Duodenal mucosa (tissue), 2 donors: ENCODE measurements around the gene ARL13A.
"Not testable (repeated sequence)": the region's sequence is repeated elsewhere in the genome, so short reads cannot be mapped to it uniquely, and the experiment has no call there.

Experiments
- H3K27ac ChIP-seq: one replicate; pipeline ENCODE4 v1.7.0; 2013; ENCODE audit warnings: low read depth, low read length
- H3K27me3 ChIP-seq, 2 donors: one replicate each; pipeline ENCODE4 v1.7.0; 2013; ENCODE audit warnings: low read length in 2 of 2, control low read depth in 1 of 2; ENCODE audit not compliant: insufficient read depth in 2 of 2, control insufficient read depth in 1 of 2
- H3K36me3 ChIP-seq, 2 donors: one replicate each; pipeline ENCODE4 v1.7.0; 2013; ENCODE audit warnings: low read length in 2 of 2, control low read depth in 1 of 2; ENCODE audit not compliant: insufficient read depth in 2 of 2, control insufficient read depth in 1 of 2
- H3K4me1 ChIP-seq, 2 donors: one replicate each; pipeline ENCODE4 v1.7.0; 2013; ENCODE audit warnings: low read length in 2 of 2, control low read depth in 1 of 2; ENCODE audit not compliant: insufficient read depth in 2 of 2, control insufficient read depth in 1 of 2
- H3K4me3 ChIP-seq, 2 donors: one replicate each; pipeline ENCODE4 v1.7.0; 2013; ENCODE audit warnings: low read length in 2 of 2, low read depth in 1 of 2
- H3K9ac ChIP-seq, 2 donors: one replicate each; pipeline ENCODE4 v1.7.0; 2013; ENCODE audit warnings: low read length in 2 of 2, low read depth in 1 of 2
- H3K9me3 ChIP-seq, 2 donors: one replicate each; pipeline ENCODE4 v1.7.0; 2013; ENCODE audit warnings: low read length in 2 of 2, control low read depth in 1 of 2; ENCODE audit not compliant: control insufficient read depth in 1 of 2

ARL13A gene

DNA sequence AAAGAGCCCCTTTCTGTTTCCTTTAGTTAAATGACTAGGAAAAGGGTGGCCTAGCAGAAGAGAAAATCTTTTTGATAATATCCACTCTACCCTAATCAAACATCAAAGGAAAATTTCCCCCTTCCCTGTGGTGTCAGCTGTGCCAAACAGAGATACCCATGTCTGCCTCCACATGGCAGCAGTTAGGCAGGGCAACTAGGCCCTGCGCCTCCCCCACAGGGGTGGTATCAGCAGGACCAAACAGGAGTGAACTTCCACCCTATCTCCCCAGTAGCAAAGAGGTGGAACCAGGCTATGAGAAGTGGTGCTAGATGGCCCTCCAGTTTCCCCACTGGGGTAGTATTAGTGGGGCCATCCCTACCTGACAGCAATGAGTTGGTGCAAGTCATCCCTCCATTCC, 21.0 kb upstream of the ARL13A start:
- no peaks in the 10 kb centered on the region for H3K27me3 ChIP-seq
- H3K9ac ChIP-seq = no peak overlapping the region
- no peak overlapping the region for H3K27ac ChIP-seq
- H3K36me3 ChIP-seq = no peaks in the 10 kb centered on the region
- no peak overlapping the region for H3K4me3 ChIP-seq
- H3K9me3 ChIP-seq = no peaks in the 10 kb centered on the region
- no peaks in the 10 kb centered on the region for H3K4me1 ChIP-seq

DNA sequence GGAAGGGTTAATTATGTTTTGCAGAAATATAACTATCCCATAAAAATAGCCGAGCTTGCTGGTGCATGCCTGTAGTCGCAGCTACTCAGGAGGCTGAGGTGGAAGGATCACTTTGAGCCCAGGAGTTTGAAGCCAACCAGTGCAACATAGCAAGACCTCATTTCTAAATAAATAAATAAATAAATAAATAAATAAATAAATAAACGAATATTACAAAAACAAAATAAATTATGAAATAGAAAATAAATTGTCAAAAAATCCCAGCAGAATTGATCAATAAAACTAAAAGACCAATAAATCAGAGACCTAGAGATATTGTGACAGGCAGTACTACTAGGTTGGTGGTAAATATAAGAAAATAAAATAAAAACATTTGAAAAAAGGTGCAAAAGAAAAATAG, 6.7 kb upstream of the ARL13A start:
- no peak overlapping the region for H3K9ac ChIP-seq
- H3K9me3 ChIP-seq = no peaks in the 10 kb centered on the region
- H3K27ac ChIP-seq = no peak overlapping the region
- H3K4me3 ChIP-seq = no peak overlapping the region
- no peaks in the 10 kb centered on the region for H3K36me3 ChIP-seq
- no peaks in the 10 kb centered on the region for H3K27me3 ChIP-seq
- no peaks in the 10 kb centered on the region for H3K4me1 ChIP-seq

DNA sequence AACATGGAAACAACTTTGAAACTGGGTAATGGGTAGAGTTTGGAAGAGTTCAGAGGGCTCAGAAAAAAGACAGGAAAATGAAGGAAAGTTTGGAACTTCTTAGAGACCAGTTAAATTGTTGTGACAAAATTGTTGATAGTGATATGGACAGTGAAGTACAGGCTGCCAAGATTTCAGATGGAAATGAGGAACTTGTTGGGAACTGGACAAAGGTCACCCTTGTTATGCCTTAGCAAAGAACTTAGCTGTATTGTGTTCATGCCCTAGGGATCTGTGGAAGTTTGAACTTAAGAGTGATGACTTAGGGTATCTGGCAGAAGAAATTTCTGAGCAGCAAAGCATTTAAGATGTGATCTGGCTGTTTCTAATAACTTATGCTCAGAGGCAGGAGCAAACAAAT, 5.1 kb upstream of the ARL13A start:
- no peak overlapping the region for H3K9ac ChIP-seq

DNA sequence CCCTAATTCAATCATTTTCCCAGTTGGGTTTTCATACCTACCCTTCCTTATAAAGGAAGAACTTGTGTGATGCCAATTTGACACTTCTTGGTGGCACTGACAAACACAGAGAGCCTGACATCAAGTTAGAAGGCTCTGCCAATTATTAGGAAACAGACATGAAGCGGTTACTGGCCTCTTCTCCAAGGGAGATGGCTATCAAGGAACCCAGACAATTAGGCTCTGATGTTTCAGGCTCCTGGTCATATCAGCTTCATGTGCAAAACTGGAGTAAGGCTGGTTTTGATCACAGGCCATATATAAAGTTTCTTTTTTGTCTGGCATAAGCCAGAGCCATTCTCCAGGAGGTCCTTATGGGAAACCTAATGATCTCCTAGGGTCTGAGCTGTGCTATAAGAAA, 428 bp downstream of the ARL13A start:
- H3K27me3 ChIP-seq = no peaks in the 10 kb centered on the region

More for the DNA sequence above, 5.1 kb upstream of the ARL13A start:
- Histone ChIP-seq H3K27ac (no peak overlapping the region), H3K4me3 (no peak overlapping the region), H3K4me1 (no peaks in the 10 kb centered on the region), H3K9me3 (no peaks in the 10 kb centered on the region), H3K27me3 (no peaks in the 10 kb centered on the region), H3K36me3 (no peaks in the 10 kb centered on the region)

DNA sequence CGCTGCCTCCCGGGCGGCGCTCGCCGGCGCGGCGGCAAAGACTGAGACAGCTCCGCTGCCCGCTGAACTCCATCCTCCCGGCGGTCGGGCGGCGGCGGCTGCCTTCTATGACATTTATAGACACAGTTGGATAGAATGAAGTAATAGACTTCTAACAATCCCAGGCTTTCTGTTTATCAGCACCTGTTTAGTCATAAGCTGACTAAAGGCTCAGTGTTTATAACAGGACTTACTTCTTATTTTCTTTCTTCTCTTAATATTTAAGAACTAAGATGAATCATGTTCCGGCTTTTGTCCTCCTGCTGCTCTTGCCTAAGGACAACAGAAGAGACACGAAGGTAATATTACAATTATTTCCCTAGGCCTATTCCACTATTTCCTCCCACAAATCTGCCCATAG, 3.9 kb downstream of the ARL13A start:
- Histone ChIP-seq H3K27me3 (no peaks in the 10 kb centered on the region), H3K9me3 (no peaks in the 10 kb centered on the region), H3K9ac (no peak overlapping the region), H3K4me1 (no peaks in the 10 kb centered on the region), H3K36me3 (no peaks in the 10 kb centered on the region), H3K4me3 (no peak overlapping the region), H3K27ac (no peak overlapping the region)

More for the DNA sequence above, 428 bp downstream of the ARL13A start:
- no peaks in the 10 kb centered on the region for H3K4me1 ChIP-seq
- no peaks in the 10 kb centered on the region for H3K9me3 ChIP-seq
- no peak overlapping the region for H3K4me3 ChIP-seq
- no peak overlapping the region for H3K27ac ChIP-seq
- no peak overlapping the region for H3K9ac ChIP-seq
- H3K36me3 ChIP-seq = no peaks in the 10 kb centered on the region

DNA sequence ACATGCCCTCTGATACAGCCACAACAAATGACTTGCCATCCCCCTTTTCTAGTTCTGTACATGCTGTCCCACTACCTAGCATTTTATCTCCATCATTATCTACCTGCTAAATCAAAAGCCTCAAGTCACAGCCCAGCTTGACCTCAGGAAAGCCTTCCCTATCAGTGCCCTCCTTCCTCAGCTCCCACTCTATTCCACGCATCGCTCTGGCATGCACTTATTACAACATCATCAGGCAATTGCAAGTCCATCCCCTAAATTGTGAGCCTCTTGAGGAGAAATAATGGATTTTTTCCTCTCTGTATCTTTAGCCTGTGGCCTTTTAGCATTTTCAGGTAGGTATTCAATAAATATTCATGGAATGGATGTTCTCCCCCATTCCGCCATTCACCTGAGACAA, 5.7 kb downstream of the ARL13A start:
- H3K9me3 ChIP-seq = no peaks in the 10 kb centered on the region
- no peak overlapping the region for H3K9ac ChIP-seq
- no peaks in the 10 kb centered on the region for H3K27me3 ChIP-seq

DNA sequence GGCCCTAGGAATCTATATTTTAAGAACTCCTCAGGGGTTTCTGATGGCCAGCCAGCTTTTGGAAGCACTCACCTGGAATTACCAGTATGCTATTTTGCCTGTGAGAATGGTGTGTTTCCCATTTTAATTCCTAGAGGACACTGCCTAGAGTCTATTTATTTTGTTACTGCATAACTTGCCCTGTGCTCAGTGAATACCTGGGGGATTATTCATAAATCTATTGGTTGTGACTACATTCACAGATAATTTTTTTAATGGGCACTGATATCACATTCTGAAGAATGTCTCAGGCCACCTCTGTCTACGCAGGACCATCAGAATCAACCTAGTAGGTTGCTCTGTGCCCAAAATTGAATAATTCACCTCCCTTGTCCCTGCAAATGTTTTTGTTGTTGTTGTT, 6.7 kb downstream of the ARL13A start:
- Histone ChIP-seq H3K9me3 (no peaks in the 10 kb centered on the region), H3K27ac (no peak overlapping the region), H3K4me1 (no peaks in the 10 kb centered on the region), H3K4me3 (no peak overlapping the region), H3K9ac (no peak overlapping the region), H3K36me3 (no peaks in the 10 kb centered on the region), H3K27me3 (no peaks in the 10 kb centered on the region)

More for the DNA sequence above, 5.7 kb downstream of the ARL13A start:
- H3K4me3 ChIP-seq = no peak overlapping the region
- H3K4me1 ChIP-seq = no peaks in the 10 kb centered on the region
- no peak overlapping the region for H3K27ac ChIP-seq
- no peaks in the 10 kb centered on the region for H3K36me3 ChIP-seq

DNA sequence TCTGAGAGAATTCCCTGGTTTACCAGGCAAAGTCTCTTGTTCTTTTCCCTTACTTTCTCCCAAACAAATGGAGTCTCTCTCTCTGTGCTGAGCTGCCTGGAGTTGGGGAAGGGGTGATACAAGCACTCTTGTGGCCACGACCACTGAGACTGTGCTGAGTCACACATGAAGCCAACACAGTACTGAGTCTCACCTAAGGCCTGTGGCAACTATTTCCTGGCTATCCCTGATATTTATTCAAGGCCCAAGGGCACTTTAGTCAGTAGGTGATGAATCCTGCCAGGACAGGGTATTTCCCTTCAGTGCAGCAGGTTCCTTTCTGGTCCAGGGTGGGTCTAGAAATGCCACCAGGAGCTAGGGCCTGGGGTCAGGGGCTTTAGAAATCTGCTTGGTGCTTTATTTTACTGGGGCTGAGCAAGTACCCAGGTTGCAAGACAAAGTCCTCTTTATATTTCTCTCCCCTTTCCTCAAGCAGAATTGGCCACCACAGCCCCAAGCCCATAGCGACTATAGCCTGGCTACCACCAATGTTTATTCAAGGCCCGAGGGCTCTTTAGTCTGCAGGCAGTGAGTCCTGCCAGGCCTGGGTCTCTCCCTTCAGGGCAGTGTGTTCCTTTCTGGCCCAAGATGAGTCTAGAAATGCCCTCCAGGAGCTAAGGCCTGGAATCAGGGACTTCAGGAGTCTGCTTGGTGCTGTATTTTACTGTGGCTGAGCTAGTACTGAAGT, 10.5 kb downstream of the ARL13A start:
- no peaks in the 10 kb centered on the region for H3K4me1 ChIP-seq
- no peak overlapping the region for H3K4me3 ChIP-seq
- no peak overlapping the region for H3K27ac ChIP-seq
- no peaks in the 10 kb centered on the region for H3K36me3 ChIP-seq
- no peak overlapping the region for H3K9ac ChIP-seq
- H3K9me3 ChIP-seq = no peaks in the 10 kb centered on the region
- no peaks in the 10 kb centered on the region for H3K27me3 ChIP-seq

DNA sequence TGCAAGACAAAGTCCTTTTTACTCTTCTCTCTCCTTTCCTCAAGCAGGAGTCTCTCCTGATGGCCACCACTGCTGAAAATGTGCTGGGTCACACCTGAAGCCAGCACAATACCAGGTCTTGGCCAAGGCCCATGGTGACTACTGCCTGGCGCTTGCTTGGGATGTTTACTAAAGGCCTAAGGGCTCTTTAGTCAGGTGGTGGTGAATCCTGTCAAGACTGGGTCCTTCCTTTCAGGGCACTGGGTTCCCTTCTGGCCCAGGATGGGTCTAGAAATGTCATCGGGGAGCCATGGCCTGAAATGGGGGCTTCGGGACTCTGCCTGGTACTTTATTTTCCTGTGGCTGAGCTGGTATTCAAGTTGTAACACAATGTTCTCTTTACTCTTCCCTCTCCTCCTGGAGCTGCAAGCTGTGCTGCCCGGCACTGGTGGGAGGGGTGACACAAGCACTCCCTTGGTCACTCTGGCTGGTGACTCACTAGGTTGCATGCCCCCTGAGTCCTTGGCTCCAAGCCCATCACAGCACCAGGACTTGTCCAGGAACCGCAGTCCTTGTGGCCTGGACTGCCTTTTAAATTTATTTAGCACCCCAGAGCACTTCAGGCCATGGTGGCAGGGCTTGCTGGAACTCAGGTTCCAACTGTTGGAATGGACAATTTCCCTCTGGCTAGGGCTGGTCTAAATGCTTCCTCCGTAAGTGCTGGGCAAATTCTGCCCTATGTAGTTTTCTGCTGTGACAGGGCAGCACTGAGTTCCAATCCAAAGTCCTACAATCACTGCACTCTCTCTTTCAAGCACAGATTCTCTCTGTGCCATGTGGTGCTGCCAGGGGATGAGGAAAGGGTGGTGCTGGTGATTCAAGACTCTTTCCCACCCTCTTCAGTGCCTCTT, 11.3 kb downstream of the ARL13A start:
- H3K27ac ChIP-seq = no peak overlapping the region
- no peaks in the 10 kb centered on the region for H3K36me3 ChIP-seq
- H3K9ac ChIP-seq = no peak overlapping the region
- no peaks in the 10 kb centered on the region for H3K4me1 ChIP-seq
- H3K4me3 ChIP-seq = no peak overlapping the region
- H3K9me3 ChIP-seq = no peaks in the 10 kb centered on the region
- no peaks in the 10 kb centered on the region for H3K27me3 ChIP-seq

DNA sequence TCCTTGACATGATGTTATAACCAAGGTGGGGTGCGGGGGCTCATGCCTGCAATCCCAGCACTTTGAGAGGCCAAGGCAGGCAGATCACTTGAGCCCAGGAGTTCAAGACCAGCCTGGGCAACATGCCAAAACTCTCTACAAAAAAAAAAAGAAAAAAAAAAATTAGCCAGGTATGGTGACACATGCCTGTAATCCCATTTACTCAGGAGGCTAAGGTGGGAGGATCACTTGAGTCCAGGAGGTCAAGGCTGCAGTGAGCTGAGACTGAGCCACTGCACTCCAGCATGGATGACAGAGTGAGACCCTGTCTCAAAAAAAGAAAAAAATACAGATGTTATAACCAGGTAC, 12.0 kb downstream of the ARL13A start:
- H3K27ac ChIP-seq, H3K36me3 ChIP-seq, H3K4me1 ChIP-seq, H3K9ac ChIP-seq, H3K9me3 ChIP-seq, H3K27me3 ChIP-seq, H3K4me3 ChIP-seq: not testable (repeated sequence)
